ENCODE data around the gene BCL2A1.
"Not testable (repeated sequence)": the region's sequence is repeated elsewhere in the genome, so short reads cannot be mapped to it uniquely, and the experiment has no call there.

The BCL2A1 gene

DNA sequence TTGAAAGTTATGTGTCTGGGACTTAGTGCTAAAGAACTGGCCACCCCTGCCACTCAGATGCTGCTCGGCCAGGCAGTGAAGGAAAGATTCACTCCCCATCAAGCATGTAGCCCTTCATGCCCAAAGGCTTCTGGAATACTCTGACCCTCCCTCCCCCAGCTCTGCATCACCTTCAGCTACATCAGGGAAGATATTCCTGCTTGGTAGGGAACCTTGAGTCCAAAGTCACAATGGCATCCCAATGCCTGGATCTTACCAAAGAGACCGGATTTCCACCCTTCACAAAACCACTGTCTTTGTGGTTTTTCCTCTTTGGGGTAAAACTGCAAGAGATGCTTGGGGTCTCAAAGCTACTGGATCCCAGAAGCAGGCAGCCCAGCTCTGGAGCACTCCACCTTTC is 18.2 kb upstream of the BCL2A1 start:
- no peak for DNase-seq (ENCODE audit: low read depth)

DNA sequence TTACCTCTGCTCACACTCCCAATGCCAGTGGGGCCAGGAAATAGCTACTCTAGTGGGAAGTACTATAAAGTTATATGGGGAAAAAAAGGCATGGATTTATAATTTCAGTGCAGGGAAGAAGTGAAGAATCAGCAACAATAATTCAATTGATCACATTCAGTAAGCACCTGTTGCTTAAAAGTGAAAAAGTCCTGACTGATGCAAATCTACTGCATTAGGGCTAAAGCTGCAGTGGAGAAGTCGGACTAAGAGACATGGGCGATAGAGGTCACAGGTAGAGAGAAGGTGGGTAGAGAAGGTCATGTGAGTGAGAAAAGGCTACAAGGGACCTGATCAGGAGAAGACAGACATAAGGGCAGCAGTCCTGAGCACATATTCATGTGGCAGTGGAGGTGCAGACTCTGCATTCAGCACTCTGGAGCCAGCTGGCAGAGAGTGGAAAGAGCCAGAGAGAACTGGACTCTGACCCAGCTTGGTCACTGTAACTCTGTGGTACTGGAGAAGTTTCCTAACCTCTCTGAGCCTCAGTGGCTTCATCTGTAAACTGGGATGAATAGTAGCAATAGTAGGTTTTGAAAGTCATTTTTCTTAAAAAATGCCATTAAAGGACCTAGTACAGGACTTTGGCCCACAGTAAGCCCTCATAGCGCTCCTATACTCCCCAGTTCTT is 17.6 kb upstream of the BCL2A1 start:
- no peak for DNase-seq (ENCODE audit: low read depth)

DNA sequence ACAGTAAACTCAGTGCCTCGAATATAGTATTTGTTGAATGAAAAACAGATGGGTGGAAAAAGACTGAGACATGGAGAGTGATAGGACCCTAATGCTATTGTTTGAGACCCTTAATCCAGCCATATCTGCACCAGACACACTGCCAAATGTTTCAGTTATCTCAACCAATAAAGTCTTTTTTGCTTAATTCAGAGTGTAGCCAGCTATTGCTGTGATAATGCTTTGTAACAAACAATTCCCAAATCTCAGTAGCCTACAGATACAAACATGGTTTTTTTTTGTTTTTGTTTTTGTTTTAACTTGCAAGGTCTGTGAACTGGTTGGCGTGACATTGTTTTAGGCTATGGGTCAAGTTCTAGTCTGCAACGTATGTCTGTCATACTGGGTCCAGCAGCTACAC is 17.0 kb upstream of the BCL2A1 start:
- no peak for DNase-seq (ENCODE audit: low read depth)

DNA sequence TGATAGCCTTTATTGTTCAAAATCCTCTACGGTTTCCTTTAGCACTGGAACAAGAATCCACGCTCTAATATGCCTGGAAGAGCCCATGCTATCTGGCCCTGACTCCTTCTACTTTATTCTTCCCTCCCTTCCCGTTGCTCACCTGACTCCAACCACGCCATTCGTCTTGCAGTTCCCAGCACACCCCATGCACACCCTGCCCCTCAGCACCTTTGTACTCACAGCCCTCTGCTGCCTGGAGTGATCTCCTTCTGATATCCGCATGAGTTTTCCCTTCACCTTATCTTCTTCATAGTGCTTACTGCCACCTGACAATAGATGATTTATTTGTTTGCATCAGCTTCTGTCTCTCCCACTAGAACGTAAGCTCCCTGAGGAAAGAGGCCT is 16.6 kb upstream of the BCL2A1 start:
- DNase-seq (ENCODE audit: low read depth) = no peak

DNA sequence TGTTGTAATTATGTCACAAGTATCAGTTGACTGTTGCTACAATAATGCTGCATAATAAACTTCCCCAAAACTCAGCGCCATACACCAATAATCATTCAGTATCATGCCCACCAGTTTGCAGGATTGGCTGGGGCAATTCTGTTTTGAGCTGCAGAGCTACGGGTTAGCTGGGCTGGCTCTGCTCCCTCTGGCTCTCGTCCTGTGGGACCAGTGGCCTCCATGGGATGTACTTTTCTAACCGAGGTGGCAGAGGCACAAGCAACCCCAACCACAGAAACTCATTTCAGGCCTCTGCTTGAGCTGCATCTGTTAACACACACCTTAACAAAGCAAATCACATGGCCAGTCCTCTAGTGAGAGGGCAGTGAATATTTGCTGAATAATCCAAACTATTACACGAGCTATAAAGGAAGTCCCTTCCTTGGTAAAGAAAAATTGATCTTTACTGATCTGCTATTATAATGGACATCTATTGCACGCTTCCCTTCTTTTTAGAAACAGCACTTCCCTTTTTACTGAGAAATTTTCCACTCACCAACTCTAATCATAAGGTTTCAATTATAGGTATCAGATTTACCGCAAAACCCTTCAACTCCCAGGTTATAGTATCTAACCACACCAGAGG is 10.9 kb upstream of the BCL2A1 start:
- no peak for DNase-seq (ENCODE audit: low read depth)

DNA sequence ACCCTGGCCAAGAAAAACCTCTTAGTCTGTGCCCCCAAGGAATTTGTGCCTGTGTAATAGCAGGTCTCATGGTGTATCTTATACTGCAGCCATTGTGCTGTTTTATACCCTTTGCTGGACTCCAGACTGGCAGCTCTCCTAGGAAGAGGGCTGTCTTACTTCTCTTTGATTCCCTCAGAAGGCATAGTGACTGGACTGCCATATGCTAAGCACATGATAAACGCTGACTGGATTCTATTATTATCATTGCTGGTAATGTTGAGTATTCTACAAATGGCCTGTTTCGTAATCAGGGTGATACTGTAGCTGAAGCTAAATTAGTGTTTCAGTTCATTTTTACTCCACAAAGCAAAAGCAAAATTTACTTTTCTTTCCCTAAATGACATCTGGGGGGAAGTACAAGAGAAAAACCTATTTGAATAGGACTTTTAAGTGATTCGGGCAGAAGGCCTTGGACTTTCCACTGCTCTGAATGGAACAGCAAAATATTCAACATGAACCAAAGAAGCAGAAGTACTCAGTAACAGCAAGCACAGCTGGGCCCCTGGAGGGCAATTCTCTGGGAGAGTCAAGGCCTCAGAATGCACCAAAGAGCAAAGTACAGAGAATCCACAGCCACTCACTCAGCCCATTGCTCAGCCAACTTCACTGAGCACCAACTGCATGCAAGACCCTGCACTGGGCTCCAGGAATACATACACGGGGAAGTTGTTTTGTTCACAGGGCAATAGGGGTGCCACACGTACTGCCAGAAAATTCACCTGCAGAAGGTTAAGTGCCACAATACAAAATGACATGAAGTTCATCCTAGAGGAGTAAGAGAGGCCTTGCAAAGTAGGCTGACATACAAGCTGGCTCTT is 7.9 kb upstream of the BCL2A1 start:
- peak; percentile 37 for DNase-seq (ENCODE audit: low read depth)

DNA sequence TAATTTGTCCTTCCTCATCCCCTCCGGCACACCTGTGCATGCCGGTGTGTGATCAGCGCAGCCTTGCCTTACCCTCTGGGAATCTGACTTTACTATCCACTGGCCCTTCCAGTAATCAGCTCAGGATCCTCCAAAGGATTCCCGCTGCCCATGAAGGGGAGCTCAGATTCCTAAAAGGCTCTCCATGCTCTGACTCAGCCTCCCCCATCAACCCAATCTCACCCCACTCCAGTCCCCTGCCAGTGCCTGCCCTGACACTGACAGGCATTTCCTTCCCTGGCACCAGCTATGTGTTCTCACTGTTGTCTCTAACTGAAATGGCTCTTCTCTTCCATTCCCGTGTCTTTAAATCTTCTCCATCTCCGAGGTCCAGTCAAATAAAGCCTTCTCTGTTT is 7.3 kb upstream of the BCL2A1 start:
- DNase-seq (ENCODE audit: low read depth) = no peak

DNA sequence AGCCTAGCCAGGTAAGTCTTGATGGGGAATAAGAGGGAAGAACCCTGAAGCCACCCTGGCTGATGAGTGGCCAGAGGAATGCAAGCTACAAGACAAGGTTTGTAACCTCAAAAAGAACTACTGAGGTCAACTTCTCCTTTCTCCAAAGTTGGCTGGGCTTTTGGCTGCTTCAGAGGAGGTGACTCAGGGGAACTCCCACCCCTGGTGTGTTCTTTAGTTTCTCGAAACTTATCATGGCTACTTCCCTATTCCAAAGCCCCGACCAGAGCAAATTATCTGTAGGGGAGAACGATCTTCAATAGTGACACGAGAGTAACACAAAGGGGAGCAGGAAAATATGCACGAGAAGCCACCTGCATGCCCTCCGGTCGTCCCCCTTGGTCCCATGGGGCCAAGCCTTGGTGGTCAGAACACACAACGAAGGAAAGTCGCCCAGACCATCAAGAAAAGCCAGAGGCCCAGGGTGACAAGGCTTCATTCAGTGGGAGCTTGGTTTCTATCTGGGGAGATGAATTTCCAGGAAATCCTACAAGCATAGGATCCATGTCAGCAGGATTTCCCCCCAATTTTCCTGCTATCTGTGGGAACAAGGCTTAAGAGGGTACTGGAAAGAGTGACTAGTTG is 6.5 kb upstream of the BCL2A1 start:
- no peak for DNase-seq (ENCODE audit: low read depth)

DNA sequence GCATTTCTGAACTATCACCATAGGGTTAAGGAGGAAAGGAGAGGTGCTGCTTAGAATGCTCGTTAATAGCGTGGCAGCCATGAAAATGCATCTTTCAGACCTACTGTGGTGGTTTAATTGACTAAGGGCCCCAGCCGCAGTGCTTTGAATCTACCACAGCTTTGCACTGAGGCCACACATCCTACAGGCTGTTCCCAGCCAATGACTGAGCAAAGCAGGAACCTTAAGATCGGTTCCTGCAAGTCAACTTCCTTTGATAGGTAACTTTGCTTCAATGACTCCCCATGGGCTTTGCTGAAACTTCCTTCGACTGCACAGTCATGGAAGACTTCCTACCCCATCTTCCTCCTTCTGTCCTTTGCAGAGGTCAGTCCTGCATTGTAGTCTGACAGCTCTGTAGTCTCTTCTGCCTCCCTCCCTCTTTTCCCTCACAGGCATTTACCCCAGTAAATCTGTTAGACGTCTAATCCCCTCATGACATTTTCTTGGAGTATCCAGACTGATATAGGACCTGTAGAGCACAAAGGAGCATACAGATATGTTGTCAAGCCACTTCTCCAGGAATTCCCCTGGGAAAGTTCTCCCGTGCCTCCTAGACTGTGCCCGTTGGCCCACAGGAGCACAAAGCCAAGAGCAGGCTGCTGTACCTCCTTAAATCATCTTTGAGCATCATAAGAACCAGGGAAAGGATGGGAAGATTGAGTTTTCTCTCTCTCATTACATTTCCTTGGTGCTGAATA is 2.6 kb upstream of the BCL2A1 start:
- DNase-seq (ENCODE audit: low read depth) = no peak

DNA sequence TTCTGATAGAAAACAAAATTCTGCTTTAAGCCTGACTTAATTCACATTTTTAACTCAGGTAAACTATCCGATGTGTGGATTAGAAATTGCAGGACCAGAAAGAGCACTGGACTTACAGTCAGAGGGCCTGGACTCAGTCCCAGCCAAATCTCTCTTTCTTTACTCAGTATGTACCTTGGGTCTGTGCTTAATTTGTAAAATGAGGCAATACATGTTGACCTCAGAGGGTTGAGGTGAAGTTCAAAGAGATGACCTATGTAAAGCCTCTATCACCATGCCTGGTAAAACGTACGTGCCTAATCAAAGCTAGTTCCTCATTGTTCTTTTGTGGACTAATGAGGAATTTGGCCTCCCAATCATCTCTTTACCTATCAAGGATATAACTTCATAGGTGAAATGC is 1.9 kb upstream of the BCL2A1 start:
- DNase-seq (ENCODE audit: low read depth) = no peak

DNA sequence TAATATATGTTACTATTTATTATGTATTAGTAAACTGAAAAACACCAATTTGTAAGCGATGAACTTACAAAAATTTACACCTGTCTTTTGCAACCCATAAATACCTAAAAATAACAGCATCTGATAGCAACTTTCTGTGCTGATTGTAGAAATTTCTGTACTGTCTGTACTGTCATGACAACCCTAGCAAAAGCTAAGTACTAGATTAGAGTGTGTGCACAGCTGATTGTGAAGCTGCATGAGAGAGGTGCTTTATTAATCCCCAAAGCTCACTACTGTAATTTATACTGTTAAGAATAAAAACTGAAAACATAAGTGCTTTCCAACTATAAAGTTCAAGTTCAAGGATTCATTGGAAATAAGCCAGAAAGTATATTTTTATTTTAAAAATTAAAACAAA is 815 bp downstream of the BCL2A1 start:
- no peak for DNase-seq (ENCODE audit: low read depth)

DNA sequence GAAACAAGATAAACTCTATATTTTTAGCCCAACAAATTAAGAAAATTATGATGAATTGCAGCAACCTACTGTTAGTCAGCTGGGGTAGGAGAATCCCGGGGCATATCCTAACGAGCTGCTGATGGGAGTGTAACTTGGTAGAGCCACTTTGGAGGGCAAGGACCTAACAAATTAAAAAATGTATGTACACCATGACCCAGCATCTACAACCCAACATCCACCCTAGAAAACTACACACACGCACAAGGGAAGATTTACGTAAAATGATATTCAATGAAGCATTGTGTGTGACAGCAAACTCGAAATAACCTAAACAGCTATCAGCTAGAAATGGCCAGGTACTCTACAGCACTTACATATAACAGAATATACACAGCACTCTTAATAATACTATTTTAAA is 1.9 kb downstream of the BCL2A1 start:
- no peak for DNase-seq (ENCODE audit: low read depth)

DNA sequence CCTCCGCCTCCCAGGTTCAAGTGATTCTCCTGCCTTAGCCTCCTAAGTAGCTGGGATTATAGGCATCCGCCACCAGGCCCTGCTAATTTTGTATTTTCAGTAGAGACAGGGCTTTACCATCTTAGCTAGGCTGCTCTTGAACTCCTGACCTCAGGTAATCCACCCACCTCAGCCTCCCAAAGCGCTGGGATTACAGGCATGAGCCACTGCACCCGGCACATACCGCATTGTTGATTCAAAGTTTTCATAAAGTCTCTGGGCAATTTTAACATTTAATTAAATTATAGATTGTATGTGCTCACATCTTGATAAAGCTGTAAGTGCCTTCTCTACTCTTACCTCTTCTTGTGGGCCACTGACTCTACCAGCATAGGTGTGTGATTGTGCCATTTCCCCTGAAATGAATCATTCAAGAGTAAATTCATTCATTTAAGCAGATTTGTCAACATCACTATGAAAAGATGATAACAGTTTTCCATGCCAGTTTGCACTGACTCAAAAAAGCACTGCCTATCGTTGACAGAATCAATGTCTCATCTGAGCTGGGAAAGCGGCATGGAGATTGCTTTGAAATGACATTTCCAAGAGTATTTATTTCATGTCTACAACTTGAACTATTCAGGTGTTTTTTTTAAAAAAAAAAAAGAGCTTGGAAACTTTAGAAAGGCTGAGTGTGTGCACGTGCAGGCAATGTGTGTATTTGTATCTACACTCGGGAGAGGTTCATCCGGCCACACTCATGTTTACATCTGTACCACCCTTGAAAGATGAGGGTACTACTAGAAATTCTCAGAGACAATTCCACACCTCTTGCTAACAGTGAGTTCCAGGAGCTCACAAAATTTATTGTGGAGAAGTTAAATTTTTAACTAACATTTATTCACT is 3.5 kb downstream of the BCL2A1 start:
- DNase-seq (ENCODE audit: low read depth) = no peak

DNA sequence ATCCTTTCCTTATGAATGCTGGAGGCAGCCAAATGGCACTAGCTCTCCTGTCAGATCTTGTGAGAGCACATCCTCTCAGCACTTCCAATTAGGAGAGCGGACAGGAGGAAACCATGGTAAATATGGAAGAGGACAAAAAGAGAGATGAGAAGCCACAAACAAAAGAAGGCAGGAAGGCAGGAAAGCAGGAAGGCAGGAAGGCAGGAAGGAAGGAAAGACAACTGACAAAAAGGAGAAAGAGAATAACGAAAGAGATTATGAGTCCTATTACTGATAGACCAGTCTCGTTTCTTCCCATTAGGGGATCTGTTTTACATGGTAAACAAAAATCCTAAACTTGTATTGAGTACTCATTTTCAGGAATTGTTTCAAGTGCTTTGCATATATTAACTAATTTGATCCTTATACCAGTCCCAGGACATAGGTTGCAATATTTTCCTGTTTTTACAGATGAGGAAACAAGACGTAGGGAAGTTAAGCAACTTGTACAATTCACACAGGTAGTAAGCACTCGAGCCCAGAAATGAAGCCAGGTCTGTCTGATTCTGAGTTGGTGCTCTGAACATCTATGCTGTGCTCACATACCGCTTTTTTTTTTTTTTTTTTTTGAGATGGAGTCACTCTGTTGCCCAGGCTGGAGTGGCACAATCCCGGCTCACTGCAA is 4.2 kb downstream of the BCL2A1 start:
- no peak for DNase-seq (ENCODE audit: low read depth)

DNA sequence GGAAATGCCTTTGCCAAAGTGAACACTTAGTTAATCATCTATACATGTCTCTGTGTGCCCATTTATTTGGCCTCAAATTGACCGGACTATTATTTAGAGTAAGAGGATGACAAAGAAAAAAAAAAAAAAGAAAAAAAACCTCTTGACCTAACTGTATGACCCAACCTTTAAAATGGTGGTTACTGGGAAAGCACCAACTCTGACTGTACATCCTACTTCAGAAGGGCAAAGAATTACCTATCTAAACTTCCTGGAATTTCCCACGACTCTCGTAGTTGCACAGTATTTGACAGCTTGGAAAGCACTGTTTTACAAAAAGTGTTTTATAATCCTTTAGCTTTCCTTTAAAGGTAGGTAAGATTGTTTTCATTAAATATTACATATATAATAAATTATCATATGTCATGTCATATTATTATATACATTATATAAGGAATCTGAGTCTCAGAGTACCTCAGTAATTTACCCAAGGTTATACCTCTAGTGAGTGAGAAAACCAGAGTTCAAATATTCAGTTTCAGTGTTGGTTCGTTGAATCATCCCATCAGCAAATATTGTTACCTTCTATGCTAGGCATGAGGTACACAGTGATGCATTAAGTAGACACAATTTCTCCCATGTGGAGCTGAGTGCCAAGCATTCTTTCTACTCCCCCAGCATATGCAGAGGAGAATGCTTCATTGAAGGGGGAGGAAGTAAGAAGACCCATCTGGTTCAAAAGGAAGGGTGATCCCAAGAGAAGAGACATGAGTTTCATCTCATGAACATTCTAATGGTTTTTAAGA is 5.0 kb downstream of the BCL2A1 start:
- no peak for DNase-seq (ENCODE audit: low read depth)

DNA sequence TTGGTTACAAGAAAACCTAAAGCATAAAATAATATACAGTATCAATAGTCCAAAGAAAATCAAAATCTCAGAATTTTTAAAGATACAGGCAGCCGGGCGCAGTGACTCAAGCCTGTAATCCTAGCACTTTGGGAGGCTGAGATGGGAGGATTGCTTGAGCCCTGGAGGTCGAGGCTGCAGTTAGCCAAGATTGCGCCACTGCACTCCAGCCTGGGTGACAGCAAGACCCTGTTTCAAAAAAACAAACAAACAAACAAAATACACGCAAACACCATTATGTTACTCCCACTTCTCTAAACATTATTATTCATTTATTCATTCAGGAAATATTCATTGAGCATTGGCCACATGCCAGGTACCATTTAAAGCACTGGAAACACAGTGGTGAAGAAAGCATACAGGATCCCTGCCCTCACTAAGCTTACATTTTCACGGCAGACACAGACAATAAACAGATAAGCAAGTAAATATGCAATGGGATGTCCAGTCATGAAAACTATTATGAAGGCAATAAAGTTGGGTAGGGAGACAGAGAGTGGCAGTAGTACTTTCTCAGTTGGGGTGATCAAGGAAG is 6.7 kb downstream of the BCL2A1 start:
- DNase-seq (ENCODE audit: low read depth) = no peak

DNA sequence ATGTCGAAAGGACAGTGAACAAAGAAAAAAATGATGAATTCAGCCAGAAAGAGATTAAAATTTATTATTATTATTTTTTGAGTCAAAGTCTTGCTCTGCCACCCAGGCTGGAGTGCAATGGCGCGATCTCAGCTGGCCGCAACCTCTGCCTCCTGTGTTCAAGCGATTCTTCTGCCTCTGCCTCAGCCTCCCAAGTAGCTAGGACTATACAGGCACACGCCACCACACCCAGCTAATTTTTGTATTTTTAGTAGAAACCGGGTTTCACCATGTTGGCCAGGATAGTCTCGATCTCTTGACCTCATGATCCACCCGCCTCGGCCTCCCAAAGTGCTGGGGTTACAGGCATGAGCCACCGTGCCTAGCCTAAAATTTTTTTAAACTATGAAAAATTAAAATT is 8.1 kb downstream of the BCL2A1 start:
- DNase-seq (ENCODE audit: low read depth) = not testable (repeated sequence)

DNA sequence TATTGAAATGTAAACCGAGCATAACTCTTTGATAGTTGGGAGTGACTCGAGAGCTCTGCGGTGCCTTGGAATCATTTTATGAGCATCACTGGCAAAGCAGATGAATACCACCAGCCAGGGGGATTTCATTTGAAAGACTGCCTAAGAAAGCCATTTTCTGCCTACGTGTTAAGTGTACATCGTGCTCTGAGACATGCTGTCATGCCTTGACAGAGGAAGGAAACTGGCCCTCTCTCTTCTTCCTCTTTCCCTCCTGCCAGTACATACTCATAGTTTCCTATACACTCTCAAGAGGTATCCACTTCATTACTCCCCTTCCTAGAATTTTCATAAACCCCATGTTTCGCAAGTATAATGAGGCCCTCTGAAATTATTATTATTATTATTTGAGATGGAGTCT is 8.8 kb downstream of the BCL2A1 start:
- DNase-seq (ENCODE audit: low read depth) = no peak

DNA sequence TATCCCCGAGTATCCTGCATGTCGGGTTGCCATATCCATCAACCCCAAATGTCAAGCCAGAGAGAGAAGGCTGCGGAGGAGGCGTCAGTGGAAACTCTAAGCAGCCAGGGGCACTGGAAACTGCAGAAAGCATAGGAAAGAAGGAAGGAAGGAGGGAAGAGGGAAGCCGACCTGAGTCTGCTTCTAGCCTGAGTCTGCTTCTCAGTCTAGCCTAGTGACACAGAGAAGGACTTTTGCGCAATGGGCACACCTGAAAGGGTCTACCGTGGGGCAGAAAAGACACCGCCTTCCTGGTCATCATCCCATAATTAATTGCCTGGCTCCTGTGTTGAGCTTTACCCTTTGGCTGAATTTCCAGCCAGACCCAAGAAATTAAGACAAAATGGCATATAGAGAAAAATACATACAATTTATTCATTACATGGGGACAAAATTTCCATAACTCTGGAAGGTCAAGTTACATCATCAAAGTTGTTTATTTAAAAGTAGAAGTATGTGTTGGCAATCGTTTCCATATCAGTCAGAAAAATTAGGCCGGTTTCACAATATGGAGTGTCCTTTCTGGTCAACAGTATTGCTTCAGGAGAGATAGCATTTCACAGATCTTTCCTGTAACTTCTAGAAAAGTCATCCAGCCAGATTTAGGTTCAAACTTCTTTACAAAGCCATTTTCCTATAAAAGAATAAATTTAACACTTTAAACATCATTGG is 10.3 kb downstream of the BCL2A1 start:
- no peak for DNase-seq (ENCODE audit: low read depth)

Data from HS-5 (cell line).